GM23338 (cell line): ENCODE measurements around the gene MAGI3. TPM values are rescaled to one million over a fixed set of nuclear protein-coding genes. Genes with fewer than 3 reads are reported as not detected.

Source experiments
- ATAC-seq: fragments of 200-7000 bp; cut with Tn5 transposase; 3 replicates; pipeline ENCODE4 v1.9.1; 2020
- DNase-seq: peaks from one replicate; pipeline ENCODE4 v3.0.0-alpha.2; 2015; ENCODE audit warnings: low spot score
- H2AFZ ChIP-seq: fragments of 200-600 bp; sonication (generic); 2 replicates; pipeline ENCODE4 v1.8.0; 2016; ENCODE audit warnings: antibody characterized with exemption, mild to moderate bottlenecking, moderate library complexity
- H3F3A ChIP-seq: fragments of 200-600 bp; sonication (generic); replicated peaks from 2 replicates; pipeline ENCODE4 v1.8.0; 2017; ENCODE audit warnings: antibody characterized with exemption, mixed run types, low read depth
- H3K27ac ChIP-seq: fragments of 200-600 bp; sonication (generic); 2 replicates; pipeline ENCODE4 v1.6.1; 2016; ENCODE audit warnings: low read depth
- H3K27me3 ChIP-seq: fragments of 200-600 bp; sonication (generic); 2 replicates; pipeline ENCODE4 v1.8.0; 2016; ENCODE audit warnings: mild to moderate bottlenecking, mixed run types, moderate library complexity; ENCODE audit not compliant: insufficient read depth
- H3K36me3 ChIP-seq: fragments of 200-600 bp; sonication (generic); 2 replicates; pipeline ENCODE4 v1.8.0; 2016; ENCODE audit warnings: mild to moderate bottlenecking; ENCODE audit not compliant: insufficient read depth
- H3K4me1 ChIP-seq: fragments of 200-600 bp; sonication (generic); 2 replicates; pipeline ENCODE4 v1.8.0; 2016; ENCODE audit warnings: mild to moderate bottlenecking, moderate library complexity; ENCODE audit not compliant: insufficient read depth
- H3K4me2 ChIP-seq: fragments of 200-600 bp; sonication (generic); 2 replicates; pipeline ENCODE4 v1.7.1; 2017; ENCODE audit warnings: mixed run types
- H3K4me3 ChIP-seq: fragments of 200-600 bp; sonication (generic); 2 replicates; pipeline ENCODE4 v1.6.1; 2016; ENCODE audit warnings: mixed run types
- H3K79me2 ChIP-seq: fragments of 200-600 bp; sonication (generic); replicated peaks from 2 replicates; pipeline ENCODE4 v1.8.0; 2017; ENCODE audit warnings: mild to moderate bottlenecking; ENCODE audit not compliant: insufficient read depth
- H3K9me2 ChIP-seq: fragments of 200-600 bp; sonication (generic); 2 replicates; pipeline ENCODE4 v1.8.0; 2017; ENCODE audit not compliant: insufficient read depth
- H4K20me1 ChIP-seq: fragments of 200-600 bp; sonication (generic); replicated peaks from 2 replicates; pipeline ENCODE4 v1.8.0; 2017; ENCODE audit warnings: mild to moderate bottlenecking; ENCODE audit not compliant: insufficient read depth
- H3K27ac Mint-ChIP-seq: 2 replicates; pipeline ENCODE4 v1.8.0; 2020; ENCODE audit warnings: inconsistent platforms, mild to moderate bottlenecking, moderate library complexity, mixed read lengths
- H3K27me3 Mint-ChIP-seq: 3 replicates; pipeline ENCODE4 v1.8.0; 2022; ENCODE audit warnings: low read depth, mild to moderate bottlenecking, moderate library complexity, mixed read lengths, inconsistent platforms; ENCODE audit not compliant: insufficient read depth, poor library complexity
- H3K36me3 Mint-ChIP-seq: 3 replicates; pipeline ENCODE4 v1.8.0; 2021; ENCODE audit warnings: low read depth, mild to moderate bottlenecking, inconsistent platforms, moderate library complexity, mixed read lengths
- H3K4me1 Mint-ChIP-seq: 3 replicates; pipeline ENCODE4 v1.8.0; 2020; ENCODE audit warnings: mild to moderate bottlenecking, inconsistent platforms, mixed read lengths
- H3K4me3 Mint-ChIP-seq: 3 replicates; pipeline ENCODE4 v1.8.0; 2021; ENCODE audit warnings: moderate library complexity, mild to moderate bottlenecking, inconsistent platforms, mixed read lengths
- H3K9me3 Mint-ChIP-seq: 3 replicates; pipeline ENCODE4 v1.8.0; 2020; ENCODE audit warnings: moderate library complexity, mild to moderate bottlenecking, inconsistent platforms, mixed read lengths
- EZH2 ChIP-seq: fragments of 200-600 bp; sonication (generic); IDR thresholded peaks from one replicate; pipeline ENCODE4 v1.8.0; 2017; ENCODE audit warnings: antibody characterized with exemption, mild to moderate bottlenecking, low read depth; ENCODE audit not compliant: unreplicated experiment
- EZH2phosphoT487 ChIP-seq: fragments of 200-600 bp; sonication (generic); IDR thresholded peaks from one replicate; pipeline ENCODE4 v1.8.1; 2018; ENCODE audit warnings: antibody characterized with exemption; ENCODE audit not compliant: unreplicated experiment
- JUNB ChIP-seq: IDR thresholded peaks from one replicate; pipeline ENCODE4 v1.6.1; 2016; ENCODE audit warnings: antibody characterized with exemption; ENCODE audit not compliant: unreplicated experiment
- NANOG ChIP-seq: IDR thresholded peaks from 2 replicates; pipeline ENCODE4 v1.6.1; 2016; ENCODE audit warnings: antibody characterized with exemption, borderline replicate concordance
- POLR2AphosphoS5 ChIP-seq: IDR thresholded peaks from 2 replicates; pipeline ENCODE4 v1.6.1; 2016; ENCODE audit warnings: antibody characterized with exemption, low read depth
- STAT1 ChIP-seq: IDR thresholded peaks from one replicate; pipeline ENCODE4 v1.6.1; 2016; ENCODE audit warnings: antibody characterized with exemption; ENCODE audit not compliant: unreplicated experiment
- ZNF114 ChIP-seq: fragments of 250-450 bp; sonication (Bioruptor Pico); IDR thresholded peaks from 2 replicates; pipeline ENCODE4 v1.5.0; 2020; ENCODE audit warnings: mild to moderate bottlenecking, moderate library complexity
- polyA plus RNA-seq: library from polyadenylated mRNA; unstranded; fragments of >200 nt; fragmentation: Nextera tagmentation; extraction: Ambion mirVana; gene quantifications from 2 replicates; pipeline ENCODE4 v1.2.1, GENCODE V29; 2016
- total RNA-seq: library from RNA; depleted of rRNA; stranded (reverse); fragments of >200 nt; shearing (Covaris generic); gene quantifications from 2 replicates; pipeline ENCODE4 v1.2.3, GENCODE V29; 2014
- TF ChIP-seq, protein P1 (sequence below): fragments of 250-450 bp; sonication (Bioruptor Pico); IDR thresholded peaks from 2 replicates; pipeline ENCODE4 v1.5.0; 2020; ENCODE audit warnings: mild to moderate bottlenecking, moderate library complexity
- TF ChIP-seq, protein P2 (sequence below): IDR thresholded peaks from one replicate; pipeline ENCODE4 v1.6.1; 2018; ENCODE audit warnings: antibody characterized with exemption; ENCODE audit not compliant: unreplicated experiment
- TF ChIP-seq, protein P3 (sequence below): IDR thresholded peaks from 2 replicates; pipeline ENCODE4 v1.6.1; 2016; ENCODE audit warnings: antibody characterized with exemption

MAGI3 gene
- total and polyA plus RNA-seq, 2 experiments from 2014 or later = 3.9 to 10.0 TPM

DNA sequence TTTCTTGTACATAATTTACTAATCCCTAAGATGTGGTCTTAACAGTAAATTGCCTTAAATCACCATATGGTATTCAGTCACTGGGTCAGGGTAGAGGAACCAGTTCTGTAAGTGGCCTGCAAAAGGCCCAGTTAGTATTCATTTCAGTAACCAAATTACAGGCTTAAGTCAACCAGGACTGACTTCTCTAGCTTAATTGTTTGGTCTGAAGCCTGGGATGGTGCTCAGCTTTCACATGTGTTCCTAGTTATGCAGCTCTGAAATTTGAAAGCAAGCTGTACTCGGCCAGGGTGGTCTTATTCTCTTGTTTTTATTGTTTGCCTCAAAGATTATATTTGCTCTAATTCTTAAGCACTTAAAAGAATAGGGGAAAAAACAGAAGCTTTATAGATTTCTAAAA, 144.6 kb downstream of the MAGI3 start:
- Histone ChIP-seq H3K4me2 (no peak overlapping the region), H3K9me2 (no peaks in the 10 kb centered on the region), H2AFZ (no peak overlapping the region), H3K27me3 (no peaks in the 10 kb centered on the region), H4K20me1 (no peaks in the 10 kb centered on the region), H3K79me2 (no peaks in the 10 kb centered on the region), H3K27ac (no peak overlapping the region), H3K4me3 (no peak overlapping the region), H3F3A (no peaks in the 10 kb centered on the region), H3K36me3 (no peaks in the 10 kb centered on the region), H3K4me1 (no peaks in the 10 kb centered on the region; the same call in 1 of the 2 replicates)
- ATAC-seq (peak; percentile 34; the same call in 2 of the 3 replicates), DNase-seq (no peak)
- Mint-ChIP-seq H3K4me3 (no peak overlapping the region), H3K4me1 (peaks cover 2% of the 10 kb centered on the region; the same call in 2 of the 3 replicates), H3K36me3 (no peaks in the 10 kb centered on the region), H3K9me3 (no peaks in the 10 kb centered on the region), H3K27ac (no peak overlapping the region), H3K27me3 (no peaks in the 10 kb centered on the region)
- TF ChIP-seq, protein P1, sequence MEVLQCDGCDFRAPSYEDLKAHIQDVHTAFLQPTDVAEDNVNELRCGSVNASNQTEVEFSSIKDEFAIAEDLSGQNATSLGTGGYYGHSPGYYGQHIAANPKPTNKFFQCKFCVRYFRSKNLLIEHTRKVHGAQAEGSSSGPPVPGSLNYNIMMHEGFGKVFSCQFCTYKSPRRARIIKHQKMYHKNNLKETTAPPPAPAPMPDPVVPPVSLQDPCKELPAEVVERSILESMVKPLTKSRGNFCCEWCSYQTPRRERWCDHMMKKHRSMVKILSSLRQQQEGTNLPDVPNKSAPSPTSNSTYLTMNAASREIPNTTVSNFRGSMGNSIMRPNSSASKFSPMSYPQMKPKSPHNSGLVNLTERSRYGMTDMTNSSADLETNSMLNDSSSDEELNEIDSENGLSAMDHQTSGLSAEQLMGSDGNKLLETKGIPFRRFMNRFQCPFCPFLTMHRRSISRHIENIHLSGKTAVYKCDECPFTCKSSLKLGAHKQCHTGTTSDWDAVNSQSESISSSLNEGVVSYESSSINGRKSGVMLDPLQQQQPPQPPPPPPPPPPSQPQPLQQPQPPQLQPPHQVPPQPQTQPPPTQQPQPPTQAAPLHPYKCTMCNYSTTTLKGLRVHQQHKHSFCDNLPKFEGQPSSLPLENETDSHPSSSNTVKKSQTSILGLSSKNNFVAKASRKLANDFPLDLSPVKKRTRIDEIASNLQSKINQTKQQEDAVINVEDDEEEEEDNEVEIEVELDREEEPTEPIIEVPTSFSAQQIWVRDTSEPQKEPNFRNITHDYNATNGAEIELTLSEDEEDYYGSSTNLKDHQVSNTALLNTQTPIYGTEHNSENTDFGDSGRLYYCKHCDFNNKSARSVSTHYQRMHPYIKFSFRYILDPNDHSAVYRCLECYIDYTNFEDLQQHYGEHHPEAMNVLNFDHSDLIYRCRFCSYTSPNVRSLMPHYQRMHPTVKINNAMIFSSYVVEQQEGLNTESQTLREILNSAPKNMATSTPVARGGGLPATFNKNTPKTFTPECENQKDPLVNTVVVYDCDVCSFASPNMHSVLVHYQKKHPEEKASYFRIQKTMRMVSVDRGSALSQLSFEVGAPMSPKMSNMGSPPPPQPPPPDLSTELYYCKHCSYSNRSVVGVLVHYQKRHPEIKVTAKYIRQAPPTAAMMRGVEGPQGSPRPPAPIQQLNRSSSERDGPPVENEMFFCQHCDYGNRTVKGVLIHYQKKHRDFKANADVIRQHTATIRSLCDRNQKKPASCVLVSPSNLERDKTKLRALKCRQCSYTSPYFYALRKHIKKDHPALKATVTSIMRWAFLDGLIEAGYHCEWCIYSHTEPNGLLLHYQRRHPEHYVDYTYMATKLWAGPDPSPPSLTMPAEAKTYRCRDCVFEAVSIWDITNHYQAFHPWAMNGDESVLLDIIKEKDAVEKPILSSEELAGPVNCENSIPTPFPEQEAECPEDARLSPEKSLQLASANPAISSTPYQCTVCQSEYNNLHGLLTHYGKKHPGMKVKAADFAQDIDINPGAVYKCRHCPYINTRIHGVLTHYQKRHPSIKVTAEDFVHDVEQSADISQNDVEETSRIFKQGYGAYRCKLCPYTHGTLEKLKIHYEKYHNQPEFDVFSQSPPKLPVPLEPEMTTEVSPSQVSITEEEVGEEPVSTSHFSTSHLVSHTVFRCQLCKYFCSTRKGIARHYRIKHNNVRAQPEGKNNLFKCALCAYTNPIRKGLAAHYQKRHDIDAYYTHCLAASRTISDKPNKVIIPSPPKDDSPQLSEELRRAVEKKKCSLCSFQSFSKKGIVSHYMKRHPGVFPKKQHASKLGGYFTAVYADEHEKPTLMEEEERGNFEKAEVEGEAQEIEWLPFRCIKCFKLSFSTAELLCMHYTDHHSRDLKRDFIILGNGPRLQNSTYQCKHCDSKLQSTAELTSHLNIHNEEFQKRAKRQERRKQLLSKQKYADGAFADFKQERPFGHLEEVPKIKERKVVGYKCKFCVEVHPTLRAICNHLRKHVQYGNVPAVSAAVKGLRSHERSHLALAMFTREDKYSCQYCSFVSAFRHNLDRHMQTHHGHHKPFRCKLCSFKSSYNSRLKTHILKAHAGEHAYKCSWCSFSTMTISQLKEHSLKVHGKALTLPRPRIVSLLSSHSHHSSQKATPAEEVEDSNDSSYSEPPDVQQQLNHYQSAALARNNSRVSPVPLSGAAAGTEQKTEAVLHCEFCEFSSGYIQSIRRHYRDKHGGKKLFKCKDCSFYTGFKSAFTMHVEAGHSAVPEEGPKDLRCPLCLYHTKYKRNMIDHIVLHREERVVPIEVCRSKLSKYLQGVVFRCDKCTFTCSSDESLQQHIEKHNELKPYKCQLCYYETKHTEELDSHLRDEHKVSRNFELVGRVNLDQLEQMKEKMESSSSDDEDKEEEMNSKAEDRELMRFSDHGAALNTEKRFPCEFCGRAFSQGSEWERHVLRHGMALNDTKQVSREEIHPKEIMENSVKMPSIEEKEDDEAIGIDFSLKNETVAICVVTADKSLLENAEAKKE (CRISPR knock-in tag) = no peak
- no peak for TF ChIP-seq EZH2
- TF ChIP-seq, protein P2, sequence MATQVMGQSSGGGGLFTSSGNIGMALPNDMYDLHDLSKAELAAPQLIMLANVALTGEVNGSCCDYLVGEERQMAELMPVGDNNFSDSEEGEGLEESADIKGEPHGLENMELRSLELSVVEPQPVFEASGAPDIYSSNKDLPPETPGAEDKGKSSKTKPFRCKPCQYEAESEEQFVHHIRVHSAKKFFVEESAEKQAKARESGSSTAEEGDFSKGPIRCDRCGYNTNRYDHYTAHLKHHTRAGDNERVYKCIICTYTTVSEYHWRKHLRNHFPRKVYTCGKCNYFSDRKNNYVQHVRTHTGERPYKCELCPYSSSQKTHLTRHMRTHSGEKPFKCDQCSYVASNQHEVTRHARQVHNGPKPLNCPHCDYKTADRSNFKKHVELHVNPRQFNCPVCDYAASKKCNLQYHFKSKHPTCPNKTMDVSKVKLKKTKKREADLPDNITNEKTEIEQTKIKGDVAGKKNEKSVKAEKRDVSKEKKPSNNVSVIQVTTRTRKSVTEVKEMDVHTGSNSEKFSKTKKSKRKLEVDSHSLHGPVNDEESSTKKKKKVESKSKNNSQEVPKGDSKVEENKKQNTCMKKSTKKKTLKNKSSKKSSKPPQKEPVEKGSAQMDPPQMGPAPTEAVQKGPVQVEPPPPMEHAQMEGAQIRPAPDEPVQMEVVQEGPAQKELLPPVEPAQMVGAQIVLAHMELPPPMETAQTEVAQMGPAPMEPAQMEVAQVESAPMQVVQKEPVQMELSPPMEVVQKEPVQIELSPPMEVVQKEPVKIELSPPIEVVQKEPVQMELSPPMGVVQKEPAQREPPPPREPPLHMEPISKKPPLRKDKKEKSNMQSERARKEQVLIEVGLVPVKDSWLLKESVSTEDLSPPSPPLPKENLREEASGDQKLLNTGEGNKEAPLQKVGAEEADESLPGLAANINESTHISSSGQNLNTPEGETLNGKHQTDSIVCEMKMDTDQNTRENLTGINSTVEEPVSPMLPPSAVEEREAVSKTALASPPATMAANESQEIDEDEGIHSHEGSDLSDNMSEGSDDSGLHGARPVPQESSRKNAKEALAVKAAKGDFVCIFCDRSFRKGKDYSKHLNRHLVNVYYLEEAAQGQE = no peak
- TF ChIP-seq NANOG = no peak
- TF ChIP-seq STAT1 = no peak
- TF ChIP-seq, protein P3, sequence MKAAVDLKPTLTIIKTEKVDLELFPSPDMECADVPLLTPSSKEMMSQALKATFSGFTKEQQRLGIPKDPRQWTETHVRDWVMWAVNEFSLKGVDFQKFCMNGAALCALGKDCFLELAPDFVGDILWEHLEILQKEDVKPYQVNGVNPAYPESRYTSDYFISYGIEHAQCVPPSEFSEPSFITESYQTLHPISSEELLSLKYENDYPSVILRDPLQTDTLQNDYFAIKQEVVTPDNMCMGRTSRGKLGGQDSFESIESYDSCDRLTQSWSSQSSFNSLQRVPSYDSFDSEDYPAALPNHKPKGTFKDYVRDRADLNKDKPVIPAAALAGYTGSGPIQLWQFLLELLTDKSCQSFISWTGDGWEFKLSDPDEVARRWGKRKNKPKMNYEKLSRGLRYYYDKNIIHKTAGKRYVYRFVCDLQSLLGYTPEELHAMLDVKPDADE = no peak
- TF ChIP-seq POLR2AphosphoS5 = no peak
- no peak for TF ChIP-seq EZH2phosphoT487
- no peak for TF ChIP-seq JUNB
- TF ChIP-seq ZNF114 (CRISPR knock-in tag) = no peak
